Upper lobe of right lung (tissue), 1 donor: ENCODE data around the gene CLSTN3. TPM values are rescaled to one million over a fixed set of nuclear protein-coding genes. Genes with fewer than 3 reads are reported as not detected.

ENCODE experiments used
- ATAC-seq: fragments of 200-7000 bp; cut with Tn5 transposase; one replicate; pipeline ENCODE4 v1.9.1; 2020; ENCODE audit warnings: mild to moderate bottlenecking, moderate library complexity
- DNase-seq: peaks from one replicate; pipeline ENCODE4 v3.0.0-alpha.2; 2020
- H3K27ac ChIP-seq: fragments of 200-600 bp; one replicate; pipeline ENCODE4 v1.8.0; 2022
- H3K27me3 ChIP-seq: fragments of 200-600 bp; one replicate; pipeline ENCODE4 v1.8.0; 2022; ENCODE audit warnings: mild to moderate bottlenecking
- H3K36me3 ChIP-seq: fragments of 200-600 bp; one replicate; pipeline ENCODE4 v1.8.0; 2022
- H3K4me1 ChIP-seq: fragments of 200-600 bp; one replicate; pipeline ENCODE4 v1.8.0; 2022
- H3K4me3 ChIP-seq: fragments of 200-600 bp; one replicate; pipeline ENCODE4 v1.8.0; 2022; ENCODE audit warnings: mild to moderate bottlenecking
- H3K9me3 ChIP-seq: fragments of 200-600 bp; one replicate; pipeline ENCODE4 v1.8.0; 2022
- intact Hi-C: fragments of 100-400 bp; cut with DNase I; formaldehyde crosslinking; loops from one replicate; pipeline ENCODE4 v1.11.0; 2022
- total RNA-seq: library from RNA; stranded (reverse); fragmentation: NEBNext Ultra II Directional; extraction: Animal tissue kit (Norgen Biotek cat#: 25700); gene quantifications from one replicate; pipeline ENCODE4 v1.2.1, GENCODE V29; 2021
- TF ChIP-seq, protein P1 (sequence below): fragments of 200-600 bp; IDR thresholded peaks from one replicate; pipeline ENCODE4 v1.8.0; 2022; ENCODE audit warnings: antibody characterized with exemption
- donor health status: DM: no; HTN: yes; CAD: no; lungs with severe emphysema.

Gene CLSTN3
- total RNA-seq, 1 donor from 2014 or later = 48.2 TPM

DNA sequence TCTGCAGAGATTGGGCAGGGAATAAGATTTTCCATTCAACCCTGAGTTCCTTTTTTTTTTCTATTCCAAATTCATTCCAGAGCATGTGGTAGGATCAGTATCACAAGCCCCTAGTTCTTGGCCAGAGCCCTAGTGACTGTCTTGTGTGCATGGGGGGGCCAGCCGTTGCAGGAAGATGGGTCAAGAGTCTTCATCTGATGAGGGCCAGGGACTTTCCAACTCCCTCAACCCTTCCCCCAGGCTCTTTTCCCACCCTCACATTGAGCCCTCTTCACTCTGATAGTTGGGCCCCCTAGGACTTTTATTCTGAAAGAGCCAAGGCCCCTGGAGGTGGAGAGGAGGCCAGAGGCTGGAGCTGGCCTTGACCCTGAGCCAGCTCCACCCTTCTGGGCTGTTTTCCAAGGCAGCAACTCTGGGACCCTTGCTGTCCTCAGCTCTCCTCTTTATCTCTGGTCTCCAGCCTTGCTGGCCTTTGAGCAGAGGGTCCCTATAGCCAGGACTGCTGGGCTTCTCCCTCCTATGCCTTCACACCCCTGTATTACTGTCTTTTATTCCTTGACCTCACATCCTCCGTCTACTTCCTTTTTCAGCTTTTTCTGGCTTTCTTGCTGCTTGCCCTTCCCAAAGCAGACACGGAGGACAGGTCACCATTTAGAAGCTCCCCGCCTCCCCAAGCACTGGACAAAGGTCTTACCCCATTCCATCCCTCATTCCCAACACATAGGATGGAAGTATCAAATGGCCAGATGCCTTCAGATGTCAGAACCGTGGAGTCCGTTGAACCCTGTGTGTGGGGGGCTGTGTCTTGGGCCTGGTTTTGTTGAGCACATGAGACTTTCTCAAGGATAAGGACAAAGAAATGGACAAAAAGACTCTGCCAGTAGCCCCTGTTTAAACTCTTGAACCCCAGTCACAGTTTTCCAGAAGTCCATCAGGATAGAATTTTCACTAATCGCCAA, 7.1 kb upstream of the CLSTN3 start:
- Histone ChIP-seq H3K4me3 (no peak overlapping the region), H3K4me1 (peaks cover 6% of the 10 kb centered on the region), H3K36me3 (peaks cover 5% of the 10 kb centered on the region), H3K9me3 (no peaks in the 10 kb centered on the region), H3K27me3 (no peaks in the 10 kb centered on the region), H3K27ac (no peak overlapping the region)
- ATAC-seq (no peak), DNase-seq (no peak)
- intact Hi-C loops = no loop called here
- TF ChIP-seq, protein P1, sequence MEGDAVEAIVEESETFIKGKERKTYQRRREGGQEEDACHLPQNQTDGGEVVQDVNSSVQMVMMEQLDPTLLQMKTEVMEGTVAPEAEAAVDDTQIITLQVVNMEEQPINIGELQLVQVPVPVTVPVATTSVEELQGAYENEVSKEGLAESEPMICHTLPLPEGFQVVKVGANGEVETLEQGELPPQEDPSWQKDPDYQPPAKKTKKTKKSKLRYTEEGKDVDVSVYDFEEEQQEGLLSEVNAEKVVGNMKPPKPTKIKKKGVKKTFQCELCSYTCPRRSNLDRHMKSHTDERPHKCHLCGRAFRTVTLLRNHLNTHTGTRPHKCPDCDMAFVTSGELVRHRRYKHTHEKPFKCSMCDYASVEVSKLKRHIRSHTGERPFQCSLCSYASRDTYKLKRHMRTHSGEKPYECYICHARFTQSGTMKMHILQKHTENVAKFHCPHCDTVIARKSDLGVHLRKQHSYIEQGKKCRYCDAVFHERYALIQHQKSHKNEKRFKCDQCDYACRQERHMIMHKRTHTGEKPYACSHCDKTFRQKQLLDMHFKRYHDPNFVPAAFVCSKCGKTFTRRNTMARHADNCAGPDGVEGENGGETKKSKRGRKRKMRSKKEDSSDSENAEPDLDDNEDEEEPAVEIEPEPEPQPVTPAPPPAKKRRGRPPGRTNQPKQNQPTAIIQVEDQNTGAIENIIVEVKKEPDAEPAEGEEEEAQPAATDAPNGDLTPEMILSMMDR = no peak

DNA sequence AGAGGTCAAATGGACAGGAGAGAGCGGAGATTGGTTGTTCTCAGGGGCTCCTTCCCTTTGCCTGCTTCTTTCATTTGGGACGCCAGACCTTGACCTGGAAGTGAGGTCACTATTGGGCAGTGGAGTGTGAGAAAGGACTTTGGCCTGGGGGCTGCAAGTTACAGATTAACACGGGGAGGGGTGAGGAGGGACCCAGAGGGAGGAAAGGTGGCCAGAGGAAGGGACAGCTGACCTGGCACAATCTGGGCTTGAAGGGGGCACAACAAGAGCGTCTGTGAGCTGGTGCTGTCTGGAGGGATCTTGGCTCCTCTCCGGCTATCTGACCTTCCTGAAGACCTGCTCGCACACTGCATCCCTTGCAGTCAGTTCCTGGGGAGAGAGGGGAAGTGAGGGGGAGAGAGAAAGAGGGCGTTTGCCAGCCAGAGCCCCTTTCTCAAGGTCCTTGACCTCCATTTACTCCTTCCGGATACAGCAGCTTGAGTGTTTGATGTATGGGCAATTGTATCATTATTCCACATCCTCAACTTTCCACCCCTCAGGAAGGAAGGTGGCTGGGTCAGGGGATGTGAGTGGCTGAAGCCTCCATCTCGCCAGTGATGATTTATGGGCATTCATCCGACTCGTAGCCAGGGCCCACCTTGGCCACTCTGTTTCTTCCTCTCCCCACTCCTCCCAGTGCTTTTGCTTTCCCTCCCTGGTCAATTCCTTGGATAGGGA, 6.2 kb upstream of the CLSTN3 start:
- no peaks in the 10 kb centered on the region for H3K27me3 ChIP-seq
- TF ChIP-seq, protein P1 = no peak
- no peak for DNase-seq
- no peaks in the 10 kb centered on the region for H3K9me3 ChIP-seq
- no peaks in the 10 kb centered on the region for H3K36me3 ChIP-seq
- H3K4me3 ChIP-seq = no peak overlapping the region
- intact Hi-C loops = no loop called here
- ATAC-seq = no peak
- peaks cover 9% of the 10 kb centered on the region for H3K4me1 ChIP-seq
- no peak overlapping the region for H3K27ac ChIP-seq

GRCh38 chr12:7125632-7126227, 4.4 kb upstream of the CLSTN3 start:
- intact Hi-C loops = no loop called here
- no peak for DNase-seq
- Histone ChIP-seq H3K27me3 (no peaks in the 10 kb centered on the region), H3K9me3 (no peaks in the 10 kb centered on the region), H3K36me3 (no peaks in the 10 kb centered on the region), H3K4me1 (peaks cover 18% of the 10 kb centered on the region), H3K4me3 (no peak overlapping the region), H3K27ac (no peak overlapping the region)
- TF ChIP-seq, protein P1 = no peak
- no peak for ATAC-seq

DNA sequence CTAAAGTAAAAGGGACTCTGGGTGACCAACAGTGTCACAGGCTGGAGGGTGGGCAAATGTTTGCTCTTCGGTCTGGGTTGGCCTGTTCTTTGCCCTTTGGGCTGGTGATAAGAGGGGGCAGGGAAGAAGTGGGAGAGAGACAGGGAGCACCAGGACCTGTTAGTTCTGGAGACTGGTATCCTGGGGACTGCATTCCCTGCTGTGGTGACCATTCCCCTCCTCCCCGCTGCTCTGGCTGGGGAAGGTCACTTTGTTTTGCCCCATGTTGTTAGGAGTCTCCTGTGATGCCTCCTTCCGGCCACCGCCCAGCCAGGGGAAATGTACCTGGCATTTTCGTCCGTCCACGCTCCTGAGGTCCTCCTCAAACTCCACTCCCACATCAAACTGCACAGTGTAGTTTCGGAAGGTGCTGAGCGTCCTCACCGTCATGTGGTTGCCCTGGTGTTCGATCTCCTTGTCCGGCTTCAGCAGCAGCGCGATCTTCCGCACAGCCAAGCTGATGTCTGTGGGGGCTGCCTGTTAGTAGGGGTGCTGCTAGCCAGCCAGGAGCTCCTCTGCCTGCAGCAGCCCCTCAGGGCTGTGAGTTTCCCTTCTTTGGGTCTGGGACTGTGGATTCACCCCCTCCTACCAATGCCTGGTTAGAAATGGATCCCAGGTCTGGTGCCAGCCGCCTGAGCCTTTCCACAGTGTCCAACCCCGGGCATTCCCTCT, 2.1 kb upstream of the CLSTN3 start:
- Histone ChIP-seq H3K9me3 (no peaks in the 10 kb centered on the region), H3K4me3 (peak overlapping the region; percentile 30), H3K27ac (no peak overlapping the region), H3K36me3 (no peaks in the 10 kb centered on the region), H3K27me3 (no peaks in the 10 kb centered on the region), H3K4me1 (peaks cover 20% of the 10 kb centered on the region)
- TF ChIP-seq, protein P1 = no peak
- DNase-seq = no peak
- no peak for ATAC-seq
- intact Hi-C loops = no loop called here

DNA sequence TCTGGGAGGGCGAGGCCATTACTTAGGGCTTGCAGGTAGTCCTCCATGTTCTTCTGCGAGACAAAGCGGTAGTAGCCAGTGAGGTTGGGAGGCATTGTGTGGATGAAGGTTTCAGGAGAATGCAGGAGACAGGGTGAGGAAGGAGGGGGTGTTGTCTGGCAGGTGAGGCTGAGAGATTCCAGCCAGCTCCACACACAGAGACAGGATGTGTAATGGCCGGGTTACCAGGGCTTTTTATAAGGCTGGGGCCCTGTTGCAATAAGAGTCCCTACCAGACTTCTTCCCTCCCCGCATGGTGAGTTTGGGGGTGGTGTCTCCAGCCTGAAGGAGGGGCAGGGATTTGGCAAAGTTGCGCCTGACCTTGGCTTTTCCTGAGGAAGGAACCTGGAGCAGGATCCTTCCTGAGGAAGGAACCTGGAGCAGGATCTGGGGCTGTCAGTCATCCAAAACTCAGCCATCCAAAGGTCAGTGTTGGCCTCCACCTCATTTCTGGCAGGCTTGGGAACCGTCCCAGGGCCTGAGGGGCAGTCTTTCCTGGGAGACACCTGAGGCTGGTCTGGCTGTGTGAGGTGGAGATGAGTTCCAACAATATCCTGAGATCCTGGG, 1.4 kb upstream of the CLSTN3 start, which contains the start of gene RBP5:
Gene RBP5 (minus strand): TSS at position 209 of the 606 bp plus-strand sequence. CDS start 114 bp downstream, at position 95.
- intact Hi-C loops = no loop called here
- DNase-seq (no peak), ATAC-seq (no peak)
- H3K27me3 ChIP-seq = no peaks in the 10 kb centered on the region
- H3K27ac ChIP-seq = peak within 1 kb of the TSS; percentile 65
- no peaks in the 10 kb centered on the region for H3K9me3 ChIP-seq
- TF ChIP-seq, protein P1 = no peak
- H3K4me3 ChIP-seq = peak within 1 kb of the TSS; percentile 69
- H3K36me3 ChIP-seq = no peaks in the 10 kb centered on the region
- H3K4me1 ChIP-seq = peaks cover 20% of the 10 kb centered on the region
